Gastrocnemius medialis (tissue), 4 donors: ENCODE results near the gene SH2D3A. TPM values are rescaled to one million over a fixed set of nuclear protein-coding genes. Genes with fewer than 3 reads are reported as not detected.
A peak's percentile ranks its signal among the peaks of the same experiment; 100 is the strongest.

Experiments used
- ATAC-seq, 2 donors: fragments of 150-250 bp; one replicate each; pipeline ENCODE4 v1.9.1; 2016
- DNase-seq, 2 donors: peaks; one replicate each; pipeline ENCODE4 v3.0.0-alpha.2; 2019
- H3K27ac ChIP-seq, 4 donors: fragments of 200-600 bp; sonication (generic); 1 replicate in 1 of 4; 2 replicates in 3 of 4; pipeline ENCODE4 v1.5.1; 2016 to 2018; ENCODE audit warnings: mild to moderate bottlenecking in 2 of 4, moderate library complexity in 1 of 4
- H3K27me3 ChIP-seq, 3 donors: fragments of 200-600 bp; sonication (generic) in 2 of 3; 1 replicate in 1 of 3; 2 replicates in 2 of 3; pipeline versions ENCODE4 v1.5.1 to v1.6.0; 2016 to 2019; ENCODE audit warnings: mild to moderate bottlenecking in 1 of 3, moderate library complexity in 1 of 3
- H3K36me3 ChIP-seq, 2 donors: fragments of 200-600 bp; sonication (generic) in 1 of 2; one replicate each; pipeline ENCODE4 v1.5.1; 2017 to 2018
- H3K4me1 ChIP-seq, 2 donors: fragments of 200-600 bp; sonication (generic) in 1 of 2; one replicate each; pipeline ENCODE4 v1.5.1; 2016 to 2017; ENCODE audit warnings: mild to moderate bottlenecking in 2 of 2
- H3K4me3 ChIP-seq, 4 donors: fragments of 200-600 bp; sonication (generic) in 3 of 4; 1 replicate in 1 of 4; 2 replicates in 3 of 4; pipeline ENCODE4 v1.5.1; 2016 to 2019; ENCODE audit warnings: mild to moderate bottlenecking in 2 of 4
- H3K9me3 ChIP-seq, 3 donors: fragments of 200-600 bp; sonication (generic) in 2 of 3; 1 replicate in 1 of 3; 2 replicates in 2 of 3; pipeline ENCODE4 v1.5.1; 2016 to 2019
- CTCF ChIP-seq, 5 experiments: fragments of 450-650 bp in 3 of 5; fragments of 200-600 bp in 2 of 5; sonication (generic) in 2 of 5; IDR thresholded peaks in 4 of 5; conservative IDR thresholded peaks in 1 of 5; 1 replicate in 4 of 5; 2 replicates in 1 of 5; pipeline ENCODE4 v1.5.1; 2016 to 2019; ENCODE audit warnings: antibody characterized with exemption in 5 of 5, mild to moderate bottlenecking in 3 of 5, moderate library complexity in 3 of 5
- POLR2A ChIP-seq, 2 donors: fragments of 450-650 bp; IDR thresholded peaks; one replicate each; pipeline ENCODE4 v1.6.1; 2017; ENCODE audit warnings: antibody characterized with exemption in 2 of 2, mild to moderate bottlenecking in 2 of 2, moderate library complexity in 2 of 2
- in situ Hi-C, 4 donors: fragments of 200-750 bp; cut with MboI; loops; one replicate each; pipeline versions ENCODE4 v1.15.0 to v1.8.0; 2017; ENCODE audit warnings: low sequenced_read_pairs in 4 of 4
- intact Hi-C: fragments of 100-400 bp; cut with DNase I; formaldehyde crosslinking; loops from one replicate; pipeline ENCODE4 v1.15.1; 2023; ENCODE audit warnings: low total_unique reads
- total RNA-seq, 4 donors: library from RNA; depleted of rRNA; stranded (reverse); fragments of >200 nt; gene quantifications; one replicate each; pipeline versions ENCODE4 v1.1.0 to v1.2.3, GENCODE V29; 2016

Gene SH2D3A
- total RNA-seq, 4 donors from 2014 or later = not detected

- H3K4me1 ChIP-seq = peaks cover 14 to 20% of the 10 kb centered on the region in 2 donors
- peaks cover 0 to 24% of the 10 kb centered on the region in 2 donors for H3K36me3 ChIP-seq
- H3K27me3 ChIP-seq = no peaks in the 10 kb centered on the region
- TF ChIP-seq POLR2A (IDR thresholded peaks at IDR 0.05) (no peak), CTCF (IDR thresholded peaks at IDR 0.05 in 4 of 5, conservative IDR thresholded peaks at IDR 0.05 in 1 of 5) (peak in 3 of 5 experiments; percentile 24 to 48 (median 40))
- in situ Hi-C loops (loop anchor here in 2 of 4 donors (10.0 to 25.0 kb wide), 3 partner anchors 131 to 346 kb away; partner anchors contain the start of genes GTF2F1 (in 1 of the 2), PSPN (in 1 of the 2) and TUBB4A (in 1 of the 2)), intact Hi-C loops (loop anchor here (10.0 kb wide), 3 partner anchors 279 to 891 kb away; partner anchors contain the start of genes NDUFA11, PET100, SLC25A23 and VMAC)
- ATAC-seq = no peak
- H3K4me3 ChIP-seq = no peak overlapping the region
- no peak overlapping the region for H3K27ac ChIP-seq
- H3K9me3 ChIP-seq = no peaks in the 10 kb centered on the region
- DNase-seq = no peak
Observed at GRCh38 chr19:6733338-6734095, 33.7 kb downstream of the SH2D3A start.

GRCh38 chr19:6732803-6733337 is 34.4 kb downstream of the SH2D3A start:
- intact Hi-C loops (loop anchor here (10.0 kb wide), 3 partner anchors 278 to 892 kb away; partner anchors contain the start of genes NDUFA11, PET100, SLC25A23 and VMAC), in situ Hi-C loops (loop anchor here in 2 of 4 donors (10.0 to 25.0 kb wide), 3 partner anchors 132 to 346 kb away; partner anchors contain the start of genes GTF2F1 (in 1 of the 2), PSPN (in 1 of the 2) and TUBB4A (in 1 of the 2))
- H3K36me3 ChIP-seq = peaks cover 0 to 24% of the 10 kb centered on the region in 2 donors
- H3K4me1 ChIP-seq = peaks cover 7 to 15% of the 10 kb centered on the region in 2 donors
- no peak for DNase-seq
- TF ChIP-seq CTCF (IDR thresholded peaks at IDR 0.05 in 4 of 5, conservative IDR thresholded peaks at IDR 0.05 in 1 of 5) = no peak
- no peak for TF ChIP-seq POLR2A (IDR thresholded peaks at IDR 0.05)
- no peaks in the 10 kb centered on the region for H3K9me3 ChIP-seq
- no peak for ATAC-seq
- H3K27ac ChIP-seq = no peak overlapping the region
- no peaks in the 10 kb centered on the region for H3K27me3 ChIP-seq
- H3K4me3 ChIP-seq = no peak overlapping the region

GRCh38 chr19:6731822-6732221 is 35.4 kb downstream of the SH2D3A start:
- Histone ChIP-seq H3K9me3 (no peaks in the 10 kb centered on the region), H3K27ac (no peak overlapping the region), H3K27me3 (no peaks in the 10 kb centered on the region), H3K4me1 (peaks cover 7 to 10% of the 10 kb centered on the region in 2 donors), H3K36me3 (peaks cover 0 to 24% of the 10 kb centered on the region in 2 donors), H3K4me3 (no peak overlapping the region)
- ATAC-seq (no peak), DNase-seq (no peak)
- in situ Hi-C loops = loop anchor here in 2 of 4 donors (10.0 to 25.0 kb wide), 3 partner anchors 133 to 345 kb away; partner anchors contain the start of genes GTF2F1 (in 1 of the 2), PSPN (in 1 of the 2) and TUBB4A (in 1 of the 2)
- intact Hi-C loops = loop anchor here (10.0 kb wide), 3 partner anchors 277 to 893 kb away; partner anchors contain the start of genes NDUFA11, PET100, SLC25A23 and VMAC
- no peak for TF ChIP-seq CTCF (IDR thresholded peaks at IDR 0.05 in 4 of 5, conservative IDR thresholded peaks at IDR 0.05 in 1 of 5)
- TF ChIP-seq POLR2A (IDR thresholded peaks at IDR 0.05) = no peak

- Histone ChIP-seq H3K36me3 (peaks cover 0 to 24% of the 10 kb centered on the region in 2 donors), H3K27ac (no peak overlapping the region), H3K27me3 (no peaks in the 10 kb centered on the region), H3K9me3 (no peaks in the 10 kb centered on the region), H3K4me1 (peaks cover 2 to 4% of the 10 kb centered on the region in 2 donors), H3K4me3 (no peak overlapping the region)
- in situ Hi-C loops (loop anchor here in 2 of 4 donors (10.0 to 25.0 kb wide), 3 partner anchors 134 to 344 kb away; partner anchors contain the start of genes GTF2F1 (in 1 of the 2), PSPN (in 1 of the 2) and TUBB4A (in 1 of the 2)), intact Hi-C loops (loop anchor here (10.0 kb wide), 3 partner anchors 276 to 894 kb away; partner anchors contain the start of genes NDUFA11, PET100, SLC25A23 and VMAC)
- no peak for TF ChIP-seq POLR2A (IDR thresholded peaks at IDR 0.05)
- no peak for TF ChIP-seq CTCF (IDR thresholded peaks at IDR 0.05 in 4 of 5, conservative IDR thresholded peaks at IDR 0.05 in 1 of 5)
- DNase-seq (no peak), ATAC-seq (no peak)
Observed at GRCh38 chr19:6730941-6731670, 36.1 kb downstream of the SH2D3A start.
